Adipose tissue (tissue), 3 donors: ENCODE results near the gene CLPSL2. TPM values are rescaled to one million over a fixed set of nuclear protein-coding genes. Genes with fewer than 3 reads are reported as not detected.
"Not testable (repeated sequence)": the region's sequence is repeated elsewhere in the genome, so short reads cannot be mapped to it uniquely, and the experiment has no call there.

Experiments used
- H3K27ac ChIP-seq: one replicate; pipeline ENCODE4 v1.5.1; 2013; ENCODE audit warnings: low read depth, low read length
- WGBS, 3 donors: extraction: QIAGEN DNeasy Blood & Tissue Kit; methylation state at CpG; one replicate each; pipeline ENCODE4 v1.1.7; 2013; 5-methylcytosine and 5-hydroxymethylcytosine counted together
- polyA plus RNA-seq, 3 donors: library from polyadenylated mRNA; stranded (reverse); fragments of 200-250 nt; gene quantifications; one replicate each; pipeline ENCODE4 v1.2.3, GENCODE V29; 2013
- donor health status: healthy with polysubstance abuse.
- donor health status: Bipolar disorder and iron deficiency.
- donor health status: healthy.

The CLPSL2 gene
- 1 to 10 TPM in 1 of 3 donors, not detected in 2; 1.3 TPM for polyA plus RNA-seq

GRCh38 chr6:35776364-35777215 lies at the start of gene CLPSL2:
CLPSL2 (plus strand) TSS chr6:35776598; CDS start chr6:35776619, 21 bp downstream.
- 3 to 6% (median 4%) methylated on average over 44 to 56 of the region's 56 CpGs for WGBS, 3 donors
- H3K27ac ChIP-seq: no peak within 1 kb of the TSS

- 4 to 5% (median 5%) methylated on average over 29 of the region's 29 CpGs for WGBS, 3 donors
These were observed 49.0 kb upstream of the CLPSL2 start for GRCh38 chr6:35727231-35727934.

GRCh38 chr6:35727935-35728682 lies 48.3 kb upstream of the CLPSL2 start:
- H3K27ac ChIP-seq: peak overlapping the region; percentile 100
- WGBS, 3 donors: 1 to 3% (median 2%) methylated on average over 33 to 57 of the region's 57 CpGs

More at GRCh38 chr6:35727231-35727934, 49.0 kb upstream of the CLPSL2 start:
- peak overlapping the region; percentile 100 for H3K27ac ChIP-seq

GRCh38 chr6:35728683-35729678 lies 47.4 kb upstream of the CLPSL2 start:
- peak overlapping the region; percentile 100 for H3K27ac ChIP-seq
- WGBS, 3 donors: 44 to 68% (median 58%) methylated on average over 12 of the region's 12 CpGs

- peak overlapping the region; percentile 100 for H3K27ac ChIP-seq
- 47 to 67% (median 48%) methylated on average over 2 of the region's 2 CpGs for WGBS, 3 donors
These were observed 46.7 kb upstream of the CLPSL2 start for GRCh38 chr6:35729722-35730121.

- 7 to 34% (median 10%) methylated on average over 15 of the region's 15 CpGs for WGBS, 3 donors
- H3K27ac ChIP-seq: peak overlapping the region; percentile 100
These were observed 45.5 kb upstream of the CLPSL2 start for GRCh38 chr6:35730745-35731413.

- peak overlapping the region; percentile 100 for H3K27ac ChIP-seq
- WGBS, 3 donors: 0 to 1% (median 1%) methylated on average over 21 to 23 of the region's 23 CpGs
These were observed 45.0 kb upstream of the CLPSL2 start for GRCh38 chr6:35731414-35731735.

GRCh38 chr6:35731736-35732532 lies 44.5 kb upstream of the CLPSL2 start:
- peak overlapping the region; percentile 100 for H3K27ac ChIP-seq
- 0 to 1% (median 1%) methylated on average over 54 to 61 of the region's 61 CpGs for WGBS, 3 donors

- H3K27ac ChIP-seq: no peak overlapping the region
- 51 to 93% (median 88%) methylated on average over 8 of the region's 8 CpGs for WGBS, 3 donors
These were observed 42.8 kb upstream of the CLPSL2 start for GRCh38 chr6:35733633-35734032.

GRCh38 chr6:35734319-35734718 lies 42.1 kb upstream of the CLPSL2 start:
- not testable (repeated sequence) for H3K27ac ChIP-seq

GRCh38 chr6:35735452-35735851 lies 40.9 kb upstream of the CLPSL2 start:
- H3K27ac ChIP-seq: no peak overlapping the region

More at GRCh38 chr6:35734319-35734718, 42.1 kb upstream of the CLPSL2 start:
- 96% methylated on average over 12 of the region's 12 CpGs for WGBS, 3 donors

GRCh38 chr6:35736253-35736894 lies 40.0 kb upstream of the CLPSL2 start:
- 57 to 66% (median 63%) methylated on average over 8 of the region's 8 CpGs for WGBS, 3 donors
- H3K27ac ChIP-seq: no peak overlapping the region

More at GRCh38 chr6:35735452-35735851, 40.9 kb upstream of the CLPSL2 start:
- WGBS, 3 donors: 64 to 92% (median 89%) methylated on average over 3 of the region's 3 CpGs

- H3K27ac ChIP-seq: no peak within 1 kb of the TSS
- 83 to 89% (median 83%) methylated on average over 10 of the region's 10 CpGs for WGBS, 3 donors
These were observed 39.4 kb upstream of the CLPSL2 start, which contains the start of gene ARMC12 for GRCh38 chr6:35736982-35737412. ARMC12 (plus strand) TSS chr6:35737032; CDS start chr6:35737109, 77 bp downstream.

- no peak overlapping the region for H3K27ac ChIP-seq
- WGBS, 3 donors: 56 to 59% (median 58%) methylated on average over 16 of the region's 16 CpGs
These were observed 38.8 kb upstream of the CLPSL2 start for GRCh38 chr6:35737413-35738211.
